HepG2 (cell line): ENCODE results near the gene MAP2K1.
"Not testable (repeated sequence)": the region's sequence is repeated elsewhere in the genome, so short reads cannot be mapped to it uniquely, and the experiment has no call there.

Source experiments
- CTCF ChIP-seq: sonication (generic); formaldehyde crosslinking; IDR thresholded peaks from 2 replicates; pipeline ENCODE4 v1.5.0; 2020; ENCODE audit warnings: mild to moderate bottlenecking, missing genetic modification reagents, moderate library complexity
- GABPB1 ChIP-seq: IDR thresholded peaks from 2 replicates; pipeline ENCODE4 v1.6.1; 2016; ENCODE audit warnings: mild to moderate bottlenecking, missing genetic modification reagents, moderate library complexity, missing compliant biosample characterization
- MXI1 ChIP-seq: IDR thresholded peaks from 3 replicates; pipeline ENCODE4 v1.6.1; 2012; ENCODE audit warnings: low read depth, low read length, inconsistent platforms, borderline replicate concordance
- RAD51 ChIP-seq: fragments of 450-650 bp; IDR thresholded peaks from 2 replicates; pipeline ENCODE4 v1.6.1; 2016; ENCODE audit warnings: borderline replicate concordance
- REST ChIP-seq, 2 experiments: IDR thresholded peaks; 2 replicates each; pipeline ENCODE4 v1.6.1; 2011 to 2012; ENCODE audit warnings: low read length in 2 of 2, borderline replicate concordance in 1 of 2, low read depth in 1 of 2, mild to moderate bottlenecking in 1 of 2, moderate library complexity in 1 of 2
- ZBTB43 ChIP-seq: sonication (generic); formaldehyde crosslinking; conservative IDR thresholded peaks from 2 replicates; pipeline ENCODE4 v1.4.0; 2020; ENCODE audit warnings: missing genetic modification reagents
- ZNF33B ChIP-seq: sonication (generic); formaldehyde crosslinking; IDR thresholded peaks from 2 replicates; pipeline ENCODE4 v1.5.1; 2020; ENCODE audit warnings: mild to moderate bottlenecking, missing genetic modification reagents
- ZNF556 ChIP-seq: sonication (generic); formaldehyde crosslinking; IDR thresholded peaks from 2 replicates; pipeline ENCODE4 v1.4.0; 2020; ENCODE audit warnings: mild to moderate bottlenecking, missing genetic modification reagents, borderline replicate concordance

GRCh38 chr15:66461294-66461693 lies 74.6 kb downstream of the MAP2K1 start:
- not testable (repeated sequence) for TF ChIP-seq ZNF33B (CRISPR knock-in tag); ZNF556; ZBTB43 (CRISPR knock-in tag); GABPB1; MXI1; RAD51; REST (IDR thresholded peaks at IDR 0.05; ENCODE audit: borderline replicate concordance in 1 of 2, low read depth in 1 of 2, low read length in 2 of 2); CTCF (CRISPR knock-in tag)
